HTERT RPE-1 (cell line): Measurements from ENCODE around the gene NEURL1B.
"Not testable (repeated sequence)": the region's sequence is repeated elsewhere in the genome, so short reads cannot be mapped to it uniquely, and the experiment has no call there.

Source experiments
- in situ Hi-C: fragments of 300-500 bp; cut with MboI; formaldehyde crosslinking; loops from 4 replicates; pipeline ENCODE4 v1.14.3; 2020; ENCODE audit warnings: low sequenced_read_pairs

NEURL1B gene, protein sequence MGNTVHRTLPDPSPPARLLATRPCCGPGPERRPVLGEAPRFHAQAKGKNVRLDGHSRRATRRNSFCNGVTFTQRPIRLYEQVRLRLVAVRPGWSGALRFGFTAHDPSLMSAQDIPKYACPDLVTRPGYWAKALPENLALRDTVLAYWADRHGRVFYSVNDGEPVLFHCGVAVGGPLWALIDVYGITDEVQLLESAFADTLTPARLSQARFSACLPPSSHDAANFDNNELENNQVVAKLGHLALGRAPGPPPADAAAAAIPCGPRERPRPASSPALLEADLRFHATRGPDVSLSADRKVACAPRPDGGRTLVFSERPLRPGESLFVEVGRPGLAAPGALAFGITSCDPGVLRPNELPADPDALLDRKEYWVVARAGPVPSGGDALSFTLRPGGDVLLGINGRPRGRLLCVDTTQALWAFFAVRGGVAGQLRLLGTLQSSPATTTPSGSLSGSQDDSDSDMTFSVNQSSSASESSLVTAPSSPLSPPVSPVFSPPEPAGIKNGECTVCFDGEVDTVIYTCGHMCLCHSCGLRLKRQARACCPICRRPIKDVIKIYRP

DNA sequence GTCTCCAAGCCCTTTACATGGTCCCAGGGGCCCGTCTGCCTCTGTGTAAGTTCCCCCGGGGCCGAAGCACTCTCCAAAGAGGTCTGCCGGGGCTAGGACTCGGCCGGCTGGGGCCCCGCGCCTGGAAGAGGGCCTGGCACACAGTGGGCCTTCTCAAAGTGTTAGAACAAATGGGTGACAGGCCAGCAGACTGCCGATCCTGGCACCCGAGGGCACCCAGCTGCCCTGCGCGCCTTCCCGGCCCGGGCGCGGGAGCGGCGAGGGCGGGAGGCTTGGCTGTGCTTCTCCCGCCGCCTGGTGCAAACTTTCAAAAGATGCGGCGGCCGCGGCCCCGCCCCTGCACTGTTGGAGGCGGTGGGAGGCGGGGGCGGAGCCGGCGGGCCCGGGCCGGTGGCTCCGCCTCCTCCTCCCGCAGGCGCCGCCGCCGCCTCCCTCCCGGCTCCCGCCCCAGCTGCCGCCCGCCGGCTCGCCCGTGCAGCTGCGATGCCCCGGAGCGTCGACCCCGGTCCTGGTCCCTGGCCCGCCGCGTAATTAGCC lies at the start of gene NEURL1B:
TSS of gene NEURL1B (plus strand) at position 442 of the 537 bp plus-strand sequence. CDS start 144 bp downstream, outside the sequence.
- in situ Hi-C loops, result no loop called here

DNA sequence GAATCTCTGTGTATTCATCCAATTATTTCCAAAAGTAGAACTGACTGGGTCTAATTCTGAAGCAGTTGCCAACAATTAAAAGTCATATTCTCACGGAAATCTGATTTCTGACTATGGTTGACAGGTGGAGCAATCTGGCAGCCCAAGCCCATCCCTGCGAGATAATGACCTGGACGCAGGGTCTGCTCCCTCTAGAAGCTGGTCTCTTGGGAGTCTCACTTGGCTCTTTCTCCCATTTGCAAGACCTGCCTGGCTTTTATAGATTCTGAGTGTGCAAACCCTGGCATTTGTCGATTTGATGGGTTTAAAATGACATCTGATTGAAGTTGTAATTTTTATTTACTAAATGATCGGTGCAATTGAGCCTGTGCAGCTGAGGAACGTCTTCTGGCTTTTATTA lies 49.4 kb upstream of the NEURL1B start:
- in situ Hi-C loops, result no loop called here

DNA sequence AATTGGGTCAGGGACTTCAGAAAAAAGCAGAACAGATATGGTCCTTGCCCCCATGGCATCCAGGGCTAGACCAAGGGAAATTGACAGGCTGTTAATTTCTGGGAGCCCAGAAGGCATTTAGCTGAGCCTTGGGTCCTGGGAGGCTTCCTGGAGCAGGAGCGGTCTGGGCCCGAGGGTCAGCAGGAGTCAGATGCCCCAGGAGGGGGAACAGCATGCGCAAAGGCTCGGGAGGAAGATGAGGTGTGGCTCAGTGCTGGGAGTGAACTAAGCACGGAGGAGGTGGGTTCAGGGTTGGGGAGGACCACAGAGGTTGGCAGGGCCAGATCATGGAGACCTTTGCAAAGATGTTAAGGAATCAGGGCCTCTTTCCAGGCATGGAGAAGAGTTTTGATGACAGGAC lies 48.2 kb upstream of the NEURL1B start:
- in situ Hi-C loops, result no loop called here

DNA sequence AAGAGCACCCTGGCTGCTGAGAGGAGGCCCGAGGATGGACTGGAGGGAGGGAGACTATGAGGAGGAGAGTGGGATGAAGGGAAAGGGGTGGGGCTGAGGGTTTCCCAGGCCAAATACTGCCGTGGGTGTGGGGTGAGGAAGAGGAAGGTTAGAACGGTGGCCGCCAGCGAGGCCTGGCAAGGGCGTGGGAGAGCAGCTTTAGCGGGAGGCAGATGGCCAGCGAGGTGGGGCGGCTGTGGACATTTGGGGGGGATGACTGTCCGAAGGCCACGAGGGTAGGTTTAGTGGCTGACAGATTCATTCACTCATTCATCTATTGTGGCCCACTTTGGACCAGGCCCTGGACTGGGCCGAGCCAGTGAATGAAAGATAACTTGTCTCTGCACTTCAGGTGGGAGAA lies 47.8 kb upstream of the NEURL1B start:
- in situ Hi-C loops, result no loop called here

DNA sequence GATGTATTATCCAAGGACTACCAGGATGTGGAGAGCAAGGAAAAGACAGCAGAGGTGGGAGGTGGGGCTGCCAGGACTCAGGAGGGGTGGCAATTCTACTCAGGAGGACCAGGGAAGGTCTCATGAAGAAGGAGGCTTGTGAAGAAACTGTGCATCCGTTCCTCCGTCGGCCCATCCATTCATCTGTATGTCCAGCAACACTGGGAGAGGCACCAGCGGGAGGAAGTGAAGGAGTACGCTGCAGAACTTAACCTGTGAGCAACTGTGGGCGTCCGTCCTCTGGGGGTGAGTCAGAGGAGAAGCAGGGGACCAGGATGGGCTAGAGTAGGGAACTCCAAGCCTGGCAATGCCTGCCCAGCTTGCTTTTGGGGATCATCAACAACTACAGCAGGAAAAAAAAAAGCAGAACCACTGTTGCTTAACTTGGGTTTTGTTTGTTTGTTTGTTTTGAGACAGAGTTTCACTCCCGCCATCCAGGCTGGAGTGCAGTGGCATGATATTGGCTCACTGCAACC lies 47.3 kb upstream of the NEURL1B start:
- in situ Hi-C loops, result no loop called here

DNA sequence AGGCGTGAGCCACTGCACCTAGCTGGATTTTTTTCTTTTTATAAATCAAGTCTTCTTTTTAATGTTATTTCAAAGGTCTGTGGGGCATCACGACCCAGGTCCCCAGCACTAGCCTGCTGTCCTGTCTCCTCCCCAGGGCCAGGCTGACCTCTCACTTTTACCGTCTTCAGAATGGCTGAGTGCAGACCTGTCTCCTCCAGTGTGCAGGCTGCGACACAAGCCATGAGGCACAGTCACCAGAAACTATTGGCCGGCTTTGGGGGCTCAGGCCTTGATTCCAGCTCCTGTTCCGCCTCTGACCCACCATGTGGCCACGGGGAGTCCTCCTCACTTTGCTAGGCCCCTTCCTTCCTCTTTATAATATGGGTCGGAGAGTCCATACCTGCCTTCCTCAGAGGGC lies 46.6 kb upstream of the NEURL1B start:
- in situ Hi-C loops, result no loop called here

DNA sequence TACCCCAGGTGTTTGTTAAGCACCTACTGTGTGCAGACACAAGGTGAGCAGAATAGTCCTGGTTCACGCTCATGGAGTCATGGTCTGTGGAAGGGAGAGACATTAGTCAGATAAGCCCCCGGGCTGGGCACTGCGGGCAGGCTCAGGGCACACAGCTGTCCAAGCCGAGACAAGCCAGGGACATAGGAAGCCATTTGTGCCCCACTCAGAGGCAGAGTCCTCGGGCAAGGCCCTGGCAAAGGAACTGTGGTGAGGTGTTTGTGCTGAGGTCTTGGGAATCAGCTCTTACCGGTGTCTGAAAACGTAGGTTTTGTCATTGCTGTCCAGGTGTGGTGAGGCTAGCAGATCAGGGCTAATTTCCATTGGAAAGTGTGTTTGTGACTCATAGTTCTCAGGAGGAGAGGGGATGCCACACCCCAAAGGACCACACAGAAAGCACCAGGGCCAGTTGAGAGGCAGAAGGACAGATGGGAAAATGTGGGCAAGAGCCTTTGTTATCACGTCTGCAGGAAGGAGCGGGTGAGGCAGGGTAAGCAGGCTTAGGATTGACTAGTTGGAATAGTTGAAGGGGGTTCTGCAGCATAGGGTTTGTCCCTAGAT lies 46.1 kb upstream of the NEURL1B start:
- in situ Hi-C loops, result no loop called here

DNA sequence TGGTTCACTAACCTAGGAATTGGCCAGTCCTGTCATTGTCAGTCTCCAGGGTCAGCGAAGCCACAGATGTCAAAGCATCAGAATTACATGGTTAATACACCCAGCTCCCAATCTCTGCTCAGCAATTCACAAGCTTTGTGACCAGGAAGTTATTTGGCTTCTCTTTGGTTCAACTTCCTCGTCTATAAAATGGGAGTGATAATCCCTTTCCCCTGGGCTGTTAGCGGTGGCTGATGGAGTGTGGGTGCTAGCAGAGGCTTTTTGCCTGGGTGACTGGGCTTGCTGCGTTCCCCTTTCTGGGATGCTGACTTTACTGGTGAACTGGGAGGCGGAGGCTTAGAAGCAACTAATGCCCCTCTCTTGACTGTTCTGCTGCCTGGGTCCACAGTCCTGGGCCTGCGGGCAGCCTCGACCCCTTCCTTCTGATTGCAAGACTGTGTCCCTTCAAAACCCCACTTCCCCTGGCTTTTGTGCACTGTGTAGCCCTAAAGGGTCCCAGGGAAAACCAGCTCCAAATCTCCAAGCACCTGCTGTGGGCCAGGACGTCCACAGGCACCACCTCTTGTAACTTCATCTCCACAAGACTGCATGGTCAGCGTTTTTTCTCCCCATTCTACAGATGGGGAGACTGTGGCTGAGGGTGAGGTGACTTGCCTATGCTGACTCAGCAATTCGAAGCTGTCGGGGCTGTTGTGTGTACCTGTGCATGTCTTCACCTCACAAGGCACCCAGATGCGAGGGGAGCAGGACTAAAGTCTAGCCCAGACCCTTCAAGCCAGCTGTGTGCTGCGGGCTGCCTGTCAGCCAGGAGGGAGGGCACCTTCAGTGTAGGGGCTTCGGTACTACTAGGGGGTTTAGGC lies 45.2 kb upstream of the NEURL1B start:
- in situ Hi-C loops, result no loop called here

DNA sequence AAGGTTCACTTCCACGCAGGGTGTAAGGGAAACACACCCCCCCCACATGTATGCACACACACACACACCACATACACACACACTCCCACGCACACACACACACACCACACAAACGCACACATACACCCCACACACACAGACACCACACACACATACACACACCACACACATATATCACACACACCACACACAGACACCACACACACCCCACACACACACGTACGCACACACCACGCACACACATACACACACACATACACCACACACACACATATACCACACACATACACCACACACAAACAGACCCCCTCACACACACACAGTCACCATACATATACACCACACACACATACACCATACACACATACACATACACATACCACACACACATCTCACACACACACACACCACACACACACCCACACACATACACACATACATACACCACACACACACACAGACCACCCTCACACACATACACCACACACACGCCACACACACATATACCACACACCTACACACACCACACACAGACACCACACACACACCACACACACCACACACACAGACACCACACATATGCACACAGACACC lies 44.3 kb upstream of the NEURL1B start:
- in situ Hi-C loops, result no loop called here

DNA sequence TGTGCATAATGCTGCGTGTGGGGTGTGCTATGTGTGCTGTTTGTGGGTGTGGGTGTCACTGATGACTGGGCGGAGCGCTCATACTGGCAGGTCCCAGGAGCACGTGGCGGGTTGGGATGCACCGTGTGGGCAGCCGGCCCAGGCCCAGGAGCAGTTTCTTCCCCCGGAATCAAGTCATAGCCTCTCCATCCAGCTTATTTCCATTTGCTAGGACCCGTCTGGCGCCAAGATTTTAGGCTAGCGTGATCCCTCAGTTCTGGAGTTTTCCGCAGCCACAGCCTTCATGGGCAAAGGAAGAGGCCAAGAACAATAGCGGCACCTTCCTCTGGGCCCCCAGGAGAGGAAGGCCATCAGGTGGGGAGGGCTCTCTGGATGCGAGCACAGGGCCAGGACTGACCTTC lies 43.3 kb upstream of the NEURL1B start:
- in situ Hi-C loops, result no loop called here

DNA sequence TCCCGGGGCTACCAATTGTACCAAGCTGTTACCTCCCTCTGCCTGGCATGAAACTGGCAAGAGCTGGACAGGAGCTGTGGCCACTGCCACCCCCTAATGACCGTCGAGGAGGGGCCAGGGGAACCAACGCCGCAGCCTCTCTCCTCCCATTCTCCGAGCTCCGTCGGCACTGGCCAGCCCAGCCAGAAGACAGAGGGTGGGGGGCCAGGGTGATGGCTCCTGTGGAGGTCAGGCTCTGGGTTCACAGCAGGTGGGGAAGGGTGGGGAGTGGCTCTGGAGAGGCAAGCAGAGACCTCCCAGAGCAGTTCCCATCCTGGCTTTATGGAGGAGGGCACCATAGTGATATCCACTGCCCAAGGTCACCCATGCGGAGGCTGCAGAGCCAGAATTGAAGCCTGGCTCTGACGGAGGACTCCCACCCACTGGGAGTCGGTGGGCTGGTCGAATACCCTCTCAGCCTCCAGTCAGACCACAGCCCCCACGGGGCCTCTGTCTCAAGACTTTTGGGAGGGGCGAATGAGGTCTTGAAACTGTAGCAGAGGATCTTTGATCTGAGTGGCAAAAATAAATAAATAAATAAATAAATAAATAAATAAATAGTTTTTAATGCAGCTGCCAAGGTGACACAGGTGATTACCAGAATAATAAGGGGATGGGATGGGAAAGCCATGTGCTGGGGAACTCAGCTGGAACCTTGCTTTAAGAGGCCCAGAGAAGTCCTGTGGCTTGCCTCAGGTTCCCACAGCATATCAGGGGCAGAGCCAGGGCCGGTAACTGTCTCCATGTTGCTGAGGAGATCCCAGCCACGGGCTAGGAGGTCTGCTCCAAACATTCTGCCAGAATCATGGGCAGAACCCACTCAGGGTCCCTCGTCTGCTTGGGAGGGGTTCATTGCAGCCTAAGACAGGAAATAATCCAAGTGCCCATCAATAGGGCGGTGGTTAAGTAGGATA lies 42.5 kb upstream of the NEURL1B start:
- in situ Hi-C loops, result no loop called here

DNA sequence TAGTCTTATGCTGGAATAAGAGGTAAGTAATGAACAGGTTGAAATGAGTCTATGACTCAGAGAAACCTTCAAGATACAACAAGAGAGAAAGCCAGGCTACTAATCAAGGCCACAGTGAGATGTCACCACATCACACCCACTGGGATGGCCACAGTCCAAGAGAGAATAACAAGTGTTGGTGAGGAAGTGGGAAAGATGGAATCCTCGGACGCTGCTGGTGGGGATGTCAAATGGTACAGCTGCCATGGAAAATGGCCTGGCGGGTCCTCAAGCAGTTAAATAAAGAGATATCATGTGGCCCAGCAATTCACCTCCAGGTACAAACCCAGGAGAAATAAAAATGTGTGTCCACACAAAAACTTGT lies 41.9 kb upstream of the NEURL1B start:
- in situ Hi-C loops, result no loop called here

DNA sequence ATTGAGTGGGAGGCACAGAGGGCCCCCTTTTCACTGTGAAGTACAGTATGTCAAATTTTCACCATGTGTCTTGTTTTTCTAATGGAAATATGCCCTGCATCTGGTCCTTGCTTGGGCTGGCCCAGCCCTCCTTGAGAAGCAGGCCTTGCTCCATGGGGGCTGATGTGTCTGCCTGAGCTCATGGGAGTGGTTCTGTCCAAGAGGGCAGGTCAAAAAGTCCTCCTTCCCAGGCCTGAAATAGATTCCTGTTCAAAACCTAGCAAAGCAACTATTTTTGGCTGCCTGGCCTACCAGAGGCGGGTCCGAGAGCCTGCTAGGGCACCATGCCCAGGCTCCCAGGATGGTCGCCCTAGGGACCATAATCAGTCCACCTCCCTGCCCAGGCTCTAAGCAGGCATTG lies 40.5 kb upstream of the NEURL1B start:
- in situ Hi-C loops, result no loop called here

DNA sequence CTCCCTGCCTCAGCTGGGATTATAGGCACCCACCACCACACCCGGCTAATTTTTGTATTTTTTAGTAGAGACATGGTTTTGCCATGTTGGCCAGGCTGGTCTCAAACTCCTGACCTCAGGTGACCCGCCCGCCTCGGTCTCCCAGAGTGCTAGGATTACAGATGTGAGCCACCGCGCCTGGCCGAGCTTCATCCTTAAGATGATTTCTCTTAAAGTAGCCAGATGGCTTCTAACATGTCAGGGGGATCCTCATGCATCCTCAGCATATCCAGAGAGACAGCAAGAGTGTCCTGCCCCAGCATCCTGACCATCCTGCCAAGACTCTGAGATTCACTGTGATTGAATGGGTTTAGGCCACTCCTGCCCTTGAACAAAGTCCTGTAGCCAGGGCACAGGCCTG lies 39.5 kb upstream of the NEURL1B start:
- in situ Hi-C loops, result not testable (repeated sequence)

DNA sequence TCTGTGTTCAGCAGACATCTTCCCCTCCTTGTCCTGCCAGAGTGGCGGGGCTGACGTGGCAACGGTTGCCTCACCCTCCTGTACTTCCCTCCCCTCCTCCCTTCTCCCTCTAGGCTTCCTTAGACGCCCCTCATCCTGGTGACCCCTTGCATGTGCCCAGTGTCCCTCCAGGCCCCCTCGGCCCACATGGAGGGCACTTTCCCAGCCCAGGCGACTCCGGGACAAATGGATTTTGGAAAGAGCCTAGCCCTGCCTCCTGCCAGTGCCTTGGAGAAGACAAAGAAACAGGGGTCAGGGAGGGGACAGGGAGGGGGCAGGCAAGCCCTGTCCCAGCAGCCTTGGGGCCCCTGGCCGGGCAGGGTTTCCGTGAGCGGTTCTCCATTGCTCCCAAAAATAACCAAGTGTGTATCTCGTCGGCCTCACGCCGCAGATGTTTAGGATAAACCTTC lies 38.3 kb upstream of the NEURL1B start:
- in situ Hi-C loops, result no loop called here

DNA sequence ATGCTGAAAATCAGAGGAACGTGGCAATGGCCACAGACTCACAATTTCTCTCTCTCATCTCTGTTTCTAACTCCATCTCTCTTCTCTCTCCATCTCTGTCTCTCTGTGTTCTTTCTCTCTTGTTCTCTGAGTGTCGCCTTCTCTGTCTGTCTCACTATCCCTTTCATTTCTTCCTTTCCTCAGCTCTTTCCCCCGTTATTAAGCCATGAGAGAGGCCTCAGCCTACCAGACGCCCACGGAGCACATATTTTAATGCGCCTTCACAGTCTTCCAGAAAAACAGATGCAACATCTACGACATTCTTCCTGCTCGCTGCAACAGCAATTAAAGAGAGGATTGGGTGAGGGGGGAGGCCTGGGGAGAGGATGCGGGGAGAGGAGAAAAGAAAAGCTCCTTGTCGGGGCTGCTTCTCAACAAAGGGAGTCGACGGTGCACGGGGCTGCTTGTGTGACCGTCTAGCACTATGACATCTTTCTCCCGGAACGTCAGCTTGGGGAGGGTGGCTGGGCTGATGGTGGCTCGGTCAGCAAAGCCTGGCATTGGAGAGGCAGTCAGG lies 37.7 kb upstream of the NEURL1B start:
- in situ Hi-C loops, result no loop called here

DNA sequence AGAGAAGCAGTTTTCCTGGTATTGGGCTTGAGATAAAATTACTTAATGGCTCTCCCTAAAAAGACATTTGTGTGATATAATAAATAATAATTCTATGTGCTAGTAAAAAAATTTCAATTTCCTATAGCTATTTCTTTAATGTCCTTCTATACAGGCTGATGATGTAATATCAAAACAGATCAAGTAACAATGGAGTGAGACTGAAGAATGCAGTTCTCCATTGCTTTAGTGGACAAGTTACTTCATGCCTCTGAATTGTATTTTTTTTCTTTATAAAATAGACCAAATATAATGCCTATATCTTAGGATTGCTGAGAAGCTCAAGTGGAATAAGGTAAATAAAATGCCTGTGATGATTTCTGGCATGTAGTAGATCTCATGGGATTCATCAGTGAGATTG lies 35.6 kb upstream of the NEURL1B start:
- in situ Hi-C loops, result no loop called here

DNA sequence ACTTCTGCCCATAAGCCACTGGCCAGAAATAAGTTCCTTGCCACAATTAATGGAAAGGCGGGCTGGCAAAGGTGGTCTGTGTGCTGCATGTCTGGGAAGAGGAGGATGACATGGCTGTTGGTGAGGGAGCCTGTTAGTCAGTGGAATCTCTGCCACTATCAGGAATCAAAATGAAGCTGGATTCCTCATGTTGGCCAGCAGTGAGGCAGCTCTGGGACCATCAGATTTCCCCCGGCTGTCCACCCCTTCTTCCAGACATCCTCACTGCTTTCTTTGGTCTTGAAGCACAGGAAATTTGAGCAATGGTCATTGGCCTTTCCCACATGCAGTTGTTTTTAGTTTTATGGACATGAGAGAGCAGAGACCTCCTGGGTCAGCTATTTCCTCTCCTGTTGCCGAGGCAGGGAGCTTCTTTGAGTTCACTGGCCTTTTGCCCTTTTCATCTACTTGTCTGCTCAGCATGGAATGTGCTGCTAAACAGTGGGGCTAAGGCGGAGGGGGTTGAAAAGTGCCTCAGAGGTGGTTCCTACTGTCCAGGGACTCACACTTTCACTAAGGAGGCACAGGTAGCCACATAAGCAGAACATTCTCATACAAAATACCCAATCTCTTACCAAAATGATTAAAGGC lies 34.8 kb upstream of the NEURL1B start:
- in situ Hi-C loops, result no loop called here
